H1 (cell line): Measurements from ENCODE around the gene PDZK1IP1. TPM values are rescaled to one million over a fixed set of nuclear protein-coding genes. Genes with fewer than 3 reads are reported as not detected.

Source experiments
- CHD2 ChIP-seq: IDR thresholded peaks from 2 replicates; pipeline ENCODE4 v1.6.1; 2012; ENCODE audit warnings: low read length, improper control_type of control experiment
- SP2 ChIP-seq: IDR thresholded peaks from 2 replicates; pipeline ENCODE4 v1.6.1; 2012; ENCODE audit warnings: mild to moderate bottlenecking, low read length, inconsistent platforms
- TCF12 ChIP-seq: IDR thresholded peaks from 2 replicates; pipeline ENCODE4 v1.6.1; 2011; ENCODE audit warnings: low read depth, mild to moderate bottlenecking, low read length
- polyA plus RNA-seq, 7 experiments: library from polyadenylated mRNA; depleted of rRNA in 3 of 7; stranded (reverse) in 5 of 7; unstranded in 2 of 7; fragments of >200 nt in 5 of 7; fragments of 200-250 nt in 2 of 7; gene quantifications; 1 replicate in 5 of 7; 2 replicates in 1 of 7; 4 replicates in 1 of 7; pipeline versions ENCODE4 v1.2.1 to v1.2.3, GENCODE V29; 2011 to 2013; ENCODE audit warnings: missing spikeins in 2 of 7, mixed read lengths in 2 of 7
- total RNA-seq: library from RNA; stranded (reverse); fragmentation: NEBNext Ultra II Directional; extraction: Animal tissue kit (Norgen Biotek cat#: 25700); gene quantifications from 2 replicates; pipeline ENCODE4 v1.2.1, GENCODE V29; 2021
- TF ChIP-seq, protein P1 (sequence below): fragments of 300-600 bp; sonication (generic); IDR thresholded peaks from 2 replicates; pipeline ENCODE4 v1.7.1; 2012; ENCODE audit warnings: low read length, moderate library complexity, mild to moderate bottlenecking, inconsistent platforms; ENCODE audit not compliant: insufficient replicate concordance
- TF ChIP-seq, protein P2 (sequence below): IDR thresholded peaks from 2 replicates; pipeline ENCODE4 v1.6.1; 2012; ENCODE audit warnings: inconsistent platforms

The PDZK1IP1 gene
- total and polyA plus RNA-seq, 2 of the 8 experiments (the other 6 are each of a cell fraction or from before 2014, with no cell fraction given) = 0.17 TPM; not detected in 1

DNA sequence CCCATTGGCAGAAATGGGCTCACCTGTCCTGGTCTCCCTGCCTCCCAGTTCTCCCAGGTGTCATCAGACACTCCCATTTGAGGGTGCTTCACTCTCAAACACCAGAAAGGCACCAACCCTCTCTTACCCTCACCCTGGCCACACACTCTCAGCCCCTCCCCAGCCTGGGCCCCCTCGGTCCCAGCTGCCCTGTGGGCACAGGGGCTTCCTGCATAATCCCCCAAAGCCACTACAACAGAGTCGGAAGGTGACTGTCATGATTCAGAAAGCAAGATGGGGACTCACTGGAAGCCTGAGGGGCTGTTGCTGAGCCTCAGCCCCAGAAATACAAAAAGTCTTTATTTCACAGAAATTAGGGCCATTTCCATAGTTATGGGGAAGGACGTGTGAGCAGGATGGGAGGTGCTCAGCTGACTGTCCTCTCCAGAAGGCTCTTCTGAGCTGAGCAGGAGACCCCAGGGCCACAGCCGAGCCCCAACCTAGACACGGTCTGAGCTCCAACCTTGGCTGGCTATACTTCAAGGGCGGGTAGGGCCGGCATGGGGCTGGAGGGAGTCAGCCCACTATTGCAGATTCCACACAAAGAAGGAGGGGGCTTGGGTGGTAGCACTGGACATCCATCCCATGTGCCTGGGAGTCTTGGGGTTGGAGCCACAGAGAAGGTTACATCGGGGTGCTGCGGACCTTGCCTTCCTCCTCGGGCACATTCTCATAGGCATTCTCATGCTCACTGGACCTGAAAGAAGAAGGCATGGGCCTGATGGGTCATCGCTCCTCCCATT, 6.3 kb downstream of the PDZK1IP1 start (continued):
- TF ChIP-seq, protein P1, sequence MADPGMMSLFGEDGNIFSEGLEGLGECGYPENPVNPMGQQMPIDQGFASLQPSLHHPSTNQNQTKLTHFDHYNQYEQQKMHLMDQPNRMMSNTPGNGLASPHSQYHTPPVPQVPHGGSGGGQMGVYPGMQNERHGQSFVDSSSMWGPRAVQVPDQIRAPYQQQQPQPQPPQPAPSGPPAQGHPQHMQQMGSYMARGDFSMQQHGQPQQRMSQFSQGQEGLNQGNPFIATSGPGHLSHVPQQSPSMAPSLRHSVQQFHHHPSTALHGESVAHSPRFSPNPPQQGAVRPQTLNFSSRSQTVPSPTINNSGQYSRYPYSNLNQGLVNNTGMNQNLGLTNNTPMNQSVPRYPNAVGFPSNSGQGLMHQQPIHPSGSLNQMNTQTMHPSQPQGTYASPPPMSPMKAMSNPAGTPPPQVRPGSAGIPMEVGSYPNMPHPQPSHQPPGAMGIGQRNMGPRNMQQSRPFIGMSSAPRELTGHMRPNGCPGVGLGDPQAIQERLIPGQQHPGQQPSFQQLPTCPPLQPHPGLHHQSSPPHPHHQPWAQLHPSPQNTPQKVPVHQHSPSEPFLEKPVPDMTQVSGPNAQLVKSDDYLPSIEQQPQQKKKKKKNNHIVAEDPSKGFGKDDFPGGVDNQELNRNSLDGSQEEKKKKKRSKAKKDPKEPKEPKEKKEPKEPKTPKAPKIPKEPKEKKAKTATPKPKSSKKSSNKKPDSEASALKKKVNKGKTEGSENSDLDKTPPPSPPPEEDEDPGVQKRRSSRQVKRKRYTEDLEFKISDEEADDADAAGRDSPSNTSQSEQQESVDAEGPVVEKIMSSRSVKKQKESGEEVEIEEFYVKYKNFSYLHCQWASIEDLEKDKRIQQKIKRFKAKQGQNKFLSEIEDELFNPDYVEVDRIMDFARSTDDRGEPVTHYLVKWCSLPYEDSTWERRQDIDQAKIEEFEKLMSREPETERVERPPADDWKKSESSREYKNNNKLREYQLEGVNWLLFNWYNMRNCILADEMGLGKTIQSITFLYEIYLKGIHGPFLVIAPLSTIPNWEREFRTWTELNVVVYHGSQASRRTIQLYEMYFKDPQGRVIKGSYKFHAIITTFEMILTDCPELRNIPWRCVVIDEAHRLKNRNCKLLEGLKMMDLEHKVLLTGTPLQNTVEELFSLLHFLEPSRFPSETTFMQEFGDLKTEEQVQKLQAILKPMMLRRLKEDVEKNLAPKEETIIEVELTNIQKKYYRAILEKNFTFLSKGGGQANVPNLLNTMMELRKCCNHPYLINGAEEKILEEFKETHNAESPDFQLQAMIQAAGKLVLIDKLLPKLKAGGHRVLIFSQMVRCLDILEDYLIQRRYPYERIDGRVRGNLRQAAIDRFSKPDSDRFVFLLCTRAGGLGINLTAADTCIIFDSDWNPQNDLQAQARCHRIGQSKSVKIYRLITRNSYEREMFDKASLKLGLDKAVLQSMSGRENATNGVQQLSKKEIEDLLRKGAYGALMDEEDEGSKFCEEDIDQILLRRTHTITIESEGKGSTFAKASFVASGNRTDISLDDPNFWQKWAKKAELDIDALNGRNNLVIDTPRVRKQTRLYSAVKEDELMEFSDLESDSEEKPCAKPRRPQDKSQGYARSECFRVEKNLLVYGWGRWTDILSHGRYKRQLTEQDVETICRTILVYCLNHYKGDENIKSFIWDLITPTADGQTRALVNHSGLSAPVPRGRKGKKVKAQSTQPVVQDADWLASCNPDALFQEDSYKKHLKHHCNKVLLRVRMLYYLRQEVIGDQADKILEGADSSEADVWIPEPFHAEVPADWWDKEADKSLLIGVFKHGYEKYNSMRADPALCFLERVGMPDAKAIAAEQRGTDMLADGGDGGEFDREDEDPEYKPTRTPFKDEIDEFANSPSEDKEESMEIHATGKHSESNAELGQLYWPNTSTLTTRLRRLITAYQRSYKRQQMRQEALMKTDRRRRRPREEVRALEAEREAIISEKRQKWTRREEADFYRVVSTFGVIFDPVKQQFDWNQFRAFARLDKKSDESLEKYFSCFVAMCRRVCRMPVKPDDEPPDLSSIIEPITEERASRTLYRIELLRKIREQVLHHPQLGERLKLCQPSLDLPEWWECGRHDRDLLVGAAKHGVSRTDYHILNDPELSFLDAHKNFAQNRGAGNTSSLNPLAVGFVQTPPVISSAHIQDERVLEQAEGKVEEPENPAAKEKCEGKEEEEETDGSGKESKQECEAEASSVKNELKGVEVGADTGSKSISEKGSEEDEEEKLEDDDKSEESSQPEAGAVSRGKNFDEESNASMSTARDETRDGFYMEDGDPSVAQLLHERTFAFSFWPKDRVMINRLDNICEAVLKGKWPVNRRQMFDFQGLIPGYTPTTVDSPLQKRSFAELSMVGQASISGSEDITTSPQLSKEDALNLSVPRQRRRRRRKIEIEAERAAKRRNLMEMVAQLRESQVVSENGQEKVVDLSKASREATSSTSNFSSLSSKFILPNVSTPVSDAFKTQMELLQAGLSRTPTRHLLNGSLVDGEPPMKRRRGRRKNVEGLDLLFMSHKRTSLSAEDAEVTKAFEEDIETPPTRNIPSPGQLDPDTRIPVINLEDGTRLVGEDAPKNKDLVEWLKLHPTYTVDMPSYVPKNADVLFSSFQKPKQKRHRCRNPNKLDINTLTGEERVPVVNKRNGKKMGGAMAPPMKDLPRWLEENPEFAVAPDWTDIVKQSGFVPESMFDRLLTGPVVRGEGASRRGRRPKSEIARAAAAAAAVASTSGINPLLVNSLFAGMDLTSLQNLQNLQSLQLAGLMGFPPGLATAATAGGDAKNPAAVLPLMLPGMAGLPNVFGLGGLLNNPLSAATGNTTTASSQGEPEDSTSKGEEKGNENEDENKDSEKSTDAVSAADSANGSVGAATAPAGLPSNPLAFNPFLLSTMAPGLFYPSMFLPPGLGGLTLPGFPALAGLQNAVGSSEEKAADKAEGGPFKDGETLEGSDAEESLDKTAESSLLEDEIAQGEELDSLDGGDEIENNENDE = no peak
- TF ChIP-seq TCF12 (no peak), SP2 (no peak), CHD2 (no peak)
- TF ChIP-seq, protein P2, sequence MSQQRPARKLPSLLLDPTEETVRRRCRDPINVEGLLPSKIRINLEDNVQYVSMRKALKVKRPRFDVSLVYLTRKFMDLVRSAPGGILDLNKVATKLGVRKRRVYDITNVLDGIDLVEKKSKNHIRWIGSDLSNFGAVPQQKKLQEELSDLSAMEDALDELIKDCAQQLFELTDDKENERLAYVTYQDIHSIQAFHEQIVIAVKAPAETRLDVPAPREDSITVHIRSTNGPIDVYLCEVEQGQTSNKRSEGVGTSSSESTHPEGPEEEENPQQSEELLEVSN = no peak
